Gastroesophageal sphincter (tissue), 4 donors: ENCODE data around the gene UROC1. TPM values are rescaled to one million over a fixed set of nuclear protein-coding genes. Genes with fewer than 3 reads are reported as not detected.

Source experiments
- ATAC-seq: fragments of 150-250 bp; one replicate; pipeline ENCODE4 v1.9.1; 2016; ENCODE audit warnings: mild to moderate bottlenecking, moderate library complexity
- H3K27ac ChIP-seq, 4 donors: fragments of 200-600 bp; sonication (generic) in 3 of 4; 1 replicate in 3 of 4; 2 replicates in 1 of 4; pipeline ENCODE4 v1.5.1; 2016 to 2019
- H3K27me3 ChIP-seq: fragments of 200-600 bp; sonication (generic); one replicate; pipeline ENCODE4 v1.5.1; 2019
- H3K36me3 ChIP-seq, 2 donors: fragments of 200-600 bp; sonication (generic); one replicate each; pipeline ENCODE4 v1.5.1; 2019; ENCODE audit warnings: control low read depth in 1 of 2
- H3K4me1 ChIP-seq, 3 donors: fragments of 200-600 bp; sonication (generic); 1 replicate in 2 of 3; 2 replicates in 1 of 3; pipeline ENCODE4 v1.5.1; 2016 to 2019; ENCODE audit warnings: control low read depth in 2 of 3
- H3K4me3 ChIP-seq, 2 donors: fragments of 200-600 bp; sonication (generic); one replicate each; pipeline ENCODE4 v1.5.1; 2019; ENCODE audit warnings: mild to moderate bottlenecking in 1 of 2, moderate library complexity in 1 of 2
- H3K9me3 ChIP-seq, 3 donors: fragments of 200-600 bp; sonication (generic); one replicate each; pipeline ENCODE4 v1.5.1; 2017 to 2019; ENCODE audit warnings: control low read depth in 2 of 3
- CTCF ChIP-seq, 4 experiments: fragments of 200-600 bp in 2 of 4; fragments of 450-650 bp in 2 of 4; sonication (generic) in 1 of 4; IDR thresholded peaks; one replicate each; pipeline ENCODE4 v1.5.1; 2017 to 2019; ENCODE audit warnings: antibody characterized with exemption in 4 of 4, mild to moderate bottlenecking in 2 of 4, moderate library complexity in 2 of 4
- EP300 ChIP-seq: sonication (generic); formaldehyde crosslinking; IDR thresholded peaks from one replicate; pipeline ENCODE4 v1.6.1; 2017; ENCODE audit warnings: antibody characterized with exemption, mild to moderate bottlenecking
- POLR2A ChIP-seq, 2 donors: fragments of 450-650 bp; IDR thresholded peaks; one replicate each; pipeline ENCODE4 v1.6.1; 2017; ENCODE audit warnings: antibody characterized with exemption in 2 of 2, mild to moderate bottlenecking in 2 of 2, moderate library complexity in 1 of 2
- POLR2AphosphoS5 ChIP-seq: sonication (generic); formaldehyde crosslinking; IDR thresholded peaks from one replicate; pipeline ENCODE4 v1.6.1; 2017; ENCODE audit warnings: antibody characterized with exemption
- WGBS, 2 donors: methylation state at CpG; one replicate each; pipeline ENCODE4 v1.1.5; 2018; ENCODE audit warnings: low coverage in 1 of 2; 5-methylcytosine and 5-hydroxymethylcytosine counted together
- total RNA-seq, 4 donors: library from RNA; depleted of rRNA; stranded (reverse); fragments of >200 nt; gene quantifications; one replicate each; pipeline ENCODE4 v1.1.0, GENCODE V29; 2016

The UROC1 gene
- total RNA-seq, 4 donors from 2014 or later = not detected

- WGBS, 2 donors = 79 to 90% methylated on average over 2 to 6 of the region's 8 CpGs
- no peak overlapping the region for H3K4me3 ChIP-seq
- H3K36me3 ChIP-seq = no peaks in the 10 kb centered on the region
- ATAC-seq = no peak
- no peaks in the 10 kb centered on the region for H3K9me3 ChIP-seq
- no peaks in the 10 kb centered on the region for H3K4me1 ChIP-seq
- H3K27me3 ChIP-seq = peaks cover 3% of the 10 kb centered on the region
- no peak overlapping the region for H3K27ac ChIP-seq
- TF ChIP-seq EP300 (no peak), CTCF (IDR thresholded peaks at IDR 0.05) (no peak), POLR2AphosphoS5 (no peak), POLR2A (IDR thresholded peaks at IDR 0.05) (no peak)
These were observed 32.2 kb downstream of the UROC1 start for GRCh38 chr3:126485176-126485897.

GRCh38 chr3:126484662-126485061 lies 32.9 kb downstream of the UROC1 start:
- Histone ChIP-seq H3K27me3 (peaks cover 3% of the 10 kb centered on the region), H3K27ac (no peak overlapping the region), H3K9me3 (no peaks in the 10 kb centered on the region), H3K36me3 (no peaks in the 10 kb centered on the region), H3K4me3 (no peak overlapping the region), H3K4me1 (no peaks in the 10 kb centered on the region)
- ATAC-seq = no peak
- 100% methylated on average over 1 to 2 of the region's 3 CpGs for WGBS, 2 donors
- TF ChIP-seq EP300 = no peak
- no peak for TF ChIP-seq POLR2A (IDR thresholded peaks at IDR 0.05)
- no peak for TF ChIP-seq POLR2AphosphoS5
- TF ChIP-seq CTCF (IDR thresholded peaks at IDR 0.05) = no peak

- H3K36me3 ChIP-seq = no peaks in the 10 kb centered on the region
- TF ChIP-seq POLR2A (IDR thresholded peaks at IDR 0.05) = no peak
- no peak for TF ChIP-seq CTCF (IDR thresholded peaks at IDR 0.05)
- TF ChIP-seq POLR2AphosphoS5 = no peak
- TF ChIP-seq EP300 = no peak
- H3K27me3 ChIP-seq = no peaks in the 10 kb centered on the region
- no peak overlapping the region for H3K4me3 ChIP-seq
- H3K4me1 ChIP-seq = no peaks in the 10 kb centered on the region
- no peak for ATAC-seq
- no peaks in the 10 kb centered on the region for H3K9me3 ChIP-seq
- H3K27ac ChIP-seq = no peak overlapping the region
- WGBS, 2 donors = 73 to 76% methylated on average over 3 of the region's 3 CpGs
These were observed 33.4 kb downstream of the UROC1 start for GRCh38 chr3:126484148-126484547.

- no peak overlapping the region for H3K27ac ChIP-seq
- H3K4me1 ChIP-seq = no peaks in the 10 kb centered on the region
- 78 to 100% methylated on average over 1 to 2 of the region's 14 CpGs for WGBS, 2 donors
- H3K9me3 ChIP-seq = no peaks in the 10 kb centered on the region
- H3K36me3 ChIP-seq = no peaks in the 10 kb centered on the region
- H3K4me3 ChIP-seq = no peak overlapping the region
- H3K27me3 ChIP-seq = no peaks in the 10 kb centered on the region
- no peak for TF ChIP-seq EP300
- TF ChIP-seq POLR2A (IDR thresholded peaks at IDR 0.05) = no peak
- no peak for TF ChIP-seq CTCF (IDR thresholded peaks at IDR 0.05)
- no peak for TF ChIP-seq POLR2AphosphoS5
- no peak for ATAC-seq
These were observed 34.2 kb downstream of the UROC1 start for GRCh38 chr3:126483321-126483761.

- no peak for ATAC-seq
- Histone ChIP-seq H3K4me3 (no peak overlapping the region), H3K9me3 (no peaks in the 10 kb centered on the region), H3K27me3 (no peaks in the 10 kb centered on the region), H3K36me3 (no peaks in the 10 kb centered on the region), H3K4me1 (no peaks in the 10 kb centered on the region), H3K27ac (no peak overlapping the region)
- no peak for TF ChIP-seq CTCF (IDR thresholded peaks at IDR 0.05)
- no peak for TF ChIP-seq POLR2AphosphoS5
- no peak for TF ChIP-seq POLR2A (IDR thresholded peaks at IDR 0.05)
- no peak for TF ChIP-seq EP300
- WGBS, 2 donors = 81 to 94% methylated on average over 7 to 14 of the region's 15 CpGs
These were observed 34.9 kb downstream of the UROC1 start for GRCh38 chr3:126482503-126483255.
